ENCODE measurements around the gene PODXL2. TPM values are rescaled to one million over a fixed set of nuclear protein-coding genes. Genes with fewer than 3 reads are reported as not detected.

PODXL2 gene
- total RNA-seq, 1 donor from 2014 or later: 28.9 TPM

- TF ChIP-seq CTCF (conservative IDR thresholded peaks at IDR 0.05; ENCODE audit: low read depth, low read length): no peak
- H3K4me3 ChIP-seq (ENCODE audit: low read depth, low read length): no peak overlapping the region
- no peak for DNase-seq (ENCODE audit: low read depth)
Measured at GRCh38 chr3:127665165-127665564, 36.2 kb downstream of the PODXL2 start.

GRCh38 chr3:127665586-127665985, 36.6 kb downstream of the PODXL2 start:
- no peak overlapping the region for H3K4me3 ChIP-seq (ENCODE audit: low read depth, low read length)
- no peak for DNase-seq (ENCODE audit: low read depth)
- TF ChIP-seq CTCF (conservative IDR thresholded peaks at IDR 0.05; ENCODE audit: low read depth, low read length): no peak

GRCh38 chr3:127666676-127667075, 37.7 kb downstream of the PODXL2 start:
- DNase-seq (ENCODE audit: low read depth): no peak
- H3K4me3 ChIP-seq (ENCODE audit: low read depth, low read length): no peak overlapping the region
- no peak for TF ChIP-seq CTCF (conservative IDR thresholded peaks at IDR 0.05; ENCODE audit: low read depth, low read length)

- no peak overlapping the region for H3K4me3 ChIP-seq (ENCODE audit: low read depth, low read length)
- no peak for DNase-seq (ENCODE audit: low read depth)
- TF ChIP-seq CTCF (conservative IDR thresholded peaks at IDR 0.05; ENCODE audit: low read depth, low read length): no peak
Measured at GRCh38 chr3:127667119-127667681, 38.2 kb downstream of the PODXL2 start.

- no peak overlapping the region for H3K4me3 ChIP-seq (ENCODE audit: low read depth, low read length)
- no peak for TF ChIP-seq CTCF (conservative IDR thresholded peaks at IDR 0.05; ENCODE audit: low read depth, low read length)
- no peak for DNase-seq (ENCODE audit: low read depth)
Measured at GRCh38 chr3:127668906-127669305, 39.9 kb downstream of the PODXL2 start.

- no peak for DNase-seq (ENCODE audit: low read depth)
- no peak for TF ChIP-seq CTCF (conservative IDR thresholded peaks at IDR 0.05; ENCODE audit: low read depth, low read length)
- no peak overlapping the region for H3K4me3 ChIP-seq (ENCODE audit: low read depth, low read length)
Measured at GRCh38 chr3:127669541-127670228, 40.7 kb downstream of the PODXL2 start.

- DNase-seq (ENCODE audit: low read depth): no peak
- TF ChIP-seq CTCF (conservative IDR thresholded peaks at IDR 0.05; ENCODE audit: low read depth, low read length): no peak
- no peak overlapping the region for H3K4me3 ChIP-seq (ENCODE audit: low read depth, low read length)
Measured at GRCh38 chr3:127670229-127670559, 41.2 kb downstream of the PODXL2 start.
